HepG2 (cell line): Measurements from ENCODE around the gene USP36. TPM values are rescaled to one million over a fixed set of nuclear protein-coding genes. Genes with fewer than 3 reads are reported as not detected.

Source experiments
- CBX1 ChIP-seq: IDR thresholded peaks from one replicate; pipeline ENCODE4 v1.6.1; 2016; ENCODE audit warnings: antibody characterized with exemption, low read depth
- CEBPB ChIP-seq: IDR thresholded peaks from 2 replicates; pipeline ENCODE4 v1.6.1; 2011; ENCODE audit warnings: low read depth, low read length, improper control_type of control experiment, borderline replicate concordance
- FOSL2 ChIP-seq: sonication (generic); formaldehyde crosslinking; IDR thresholded peaks from 2 replicates; pipeline ENCODE4 v1.4.0; 2020; ENCODE audit warnings: missing genetic modification reagents
- FOXJ3 ChIP-seq: sonication (generic); formaldehyde crosslinking; IDR thresholded peaks from 2 replicates; pipeline ENCODE4 v1.4.0; 2020; ENCODE audit warnings: missing genetic modification reagents, mild to moderate bottlenecking, borderline replicate concordance
- HES4 ChIP-seq: sonication (generic); formaldehyde crosslinking; IDR thresholded peaks from 2 replicates; pipeline ENCODE4 v1.9.0; 2021; ENCODE audit warnings: mild to moderate bottlenecking, missing genetic modification reagents, borderline replicate concordance
- HMG20B ChIP-seq: conservative IDR thresholded peaks from 2 replicates; pipeline ENCODE4 v1.6.1; 2016; ENCODE audit warnings: missing genetic modification reagents, missing compliant biosample characterization
- HNRNPL ChIP-seq: fragments of 200-400 bp; formaldehyde crosslinking; IDR thresholded peaks from 2 replicates; pipeline ENCODE4 v1.6.1; 2017; ENCODE audit warnings: mild to moderate bottlenecking, low read depth, low read length
- HNRNPLL ChIP-seq: fragments of 200-400 bp; formaldehyde crosslinking; IDR thresholded peaks from 2 replicates; pipeline ENCODE4 v1.6.1; 2017; ENCODE audit warnings: mild to moderate bottlenecking, low read depth, low read length; ENCODE audit not compliant: poor library complexity, severe bottlenecking
- KAT2B ChIP-seq: fragments of 150-350 bp; IDR thresholded peaks from 2 replicates; pipeline ENCODE4 v1.6.1; 2014; ENCODE audit warnings: low read depth, low read length, borderline replicate concordance
- KLF13 ChIP-seq: sonication (generic); formaldehyde crosslinking; IDR thresholded peaks from 2 replicates; pipeline ENCODE4 v1.4.0; 2020; ENCODE audit warnings: mild to moderate bottlenecking, missing genetic modification reagents
- NR0B2 ChIP-seq: sonication (generic); formaldehyde crosslinking; IDR thresholded peaks from 2 replicates; pipeline ENCODE4 v1.4.0; 2020; ENCODE audit warnings: mild to moderate bottlenecking, missing genetic modification reagents
- POLR2A ChIP-seq, 2 experiments: IDR thresholded peaks; 2 replicates each; pipeline ENCODE4 v1.6.1; 2011; ENCODE audit warnings: low read depth in 2 of 2, low read length in 2 of 2, mild to moderate bottlenecking in 1 of 2, moderate library complexity in 1 of 2; ENCODE audit not compliant: insufficient read depth in 1 of 2
- SAFB2 ChIP-seq: sonication (generic); formaldehyde crosslinking; IDR thresholded peaks from 2 replicates; pipeline ENCODE4 v1.5.1; 2020; ENCODE audit warnings: missing genetic modification reagents, low read depth, mild to moderate bottlenecking, borderline replicate concordance
- TBL1XR1 ChIP-seq: fragments of 150-350 bp; IDR thresholded peaks from 2 replicates; pipeline ENCODE4 v1.6.1; 2014; ENCODE audit warnings: borderline replicate concordance, low read length; ENCODE audit not compliant: partially characterized antibody
- TFDP1 ChIP-seq: IDR thresholded peaks from 2 replicates; pipeline ENCODE4 v1.6.1; 2016; ENCODE audit warnings: missing compliant biosample characterization, missing genetic modification reagents, borderline replicate concordance
- ZFP37 ChIP-seq: sonication (generic); formaldehyde crosslinking; IDR thresholded peaks from 2 replicates; pipeline ENCODE4 v1.4.0; 2020; ENCODE audit warnings: missing genetic modification reagents, borderline replicate concordance
- ZNF143 ChIP-seq: sonication (generic); formaldehyde crosslinking; IDR thresholded peaks from 2 replicates; pipeline ENCODE4 v1.4.0; 2020; ENCODE audit warnings: missing genetic modification reagents
- ZNF20 ChIP-seq: sonication (generic); formaldehyde crosslinking; IDR thresholded peaks from 2 replicates; pipeline ENCODE4 v1.4.0; 2020; ENCODE audit warnings: mild to moderate bottlenecking, moderate library complexity, missing genetic modification reagents
- ZNF674 ChIP-seq: sonication (generic); formaldehyde crosslinking; IDR thresholded peaks from 2 replicates; pipeline ENCODE4 v1.5.0; 2020; ENCODE audit warnings: low read depth, mild to moderate bottlenecking, missing genetic modification reagents
- ZNF713 ChIP-seq: sonication (generic); formaldehyde crosslinking; IDR thresholded peaks from 2 replicates; pipeline ENCODE4 v1.4.0; 2020; ENCODE audit warnings: mild to moderate bottlenecking, missing genetic modification reagents
- ZNF724P ChIP-seq: sonication (generic); formaldehyde crosslinking; IDR thresholded peaks from 2 replicates; pipeline ENCODE4 v1.8.0; 2022; ENCODE audit warnings: missing genetic modification reagents, borderline replicate concordance
- ZNF883 ChIP-seq: sonication (generic); formaldehyde crosslinking; IDR thresholded peaks from 2 replicates; pipeline ENCODE4 v1.5.1; 2020; ENCODE audit warnings: mild to moderate bottlenecking, missing genetic modification reagents; ENCODE audit errors: not compliant biosample characterization
- ZZZ3 ChIP-seq: sonication (generic); formaldehyde crosslinking; IDR thresholded peaks from 2 replicates; pipeline ENCODE4 v1.4.0; 2020; ENCODE audit warnings: missing genetic modification reagents, mild to moderate bottlenecking, borderline replicate concordance
- polyA plus RNA-seq, 8 experiments: library from polyadenylated mRNA; depleted of rRNA in 3 of 8; stranded (reverse) in 7 of 8; unstranded in 1 of 8; fragments of >200 nt; fragmentation: Illumina TruSeq in 4 of 8; extraction: Trizol in 4 of 8; gene quantifications; 2 replicates each; pipeline versions ENCODE4 v1.2.1 to v1.2.3, GENCODE V29; 2011 to 2016; ENCODE audit warnings: low read depth in 4 of 8, missing spikeins in 1 of 8, mixed read lengths in 1 of 8; ENCODE audit not compliant: insufficient read depth in 1 of 8
- total RNA-seq, 5 experiments: library from RNA; depleted of rRNA; stranded (reverse); fragments of >200 nt; fragmentation: Illumina TruSeq; extraction: Trizol; gene quantifications; 2 replicates each; pipeline ENCODE4 v1.2.3, GENCODE V29; 2016; ENCODE audit warnings: low read depth in 1 of 5
- TF ChIP-seq, protein P1 (sequence below), 2 experiments: sonication (generic) in 1 of 2; formaldehyde crosslinking in 1 of 2; IDR thresholded peaks; 2 replicates each; pipeline versions ENCODE4 v1.4.0 to v1.6.1; 2018 to 2020; ENCODE audit warnings: missing genetic modification reagents in 2 of 2, borderline replicate concordance in 1 of 2, low read depth in 1 of 2, mild to moderate bottlenecking in 1 of 2, missing biosample characterization in 1 of 2
- TF ChIP-seq, protein P2 (sequence below): sonication (generic); formaldehyde crosslinking; IDR thresholded peaks from 2 replicates; pipeline ENCODE4 v1.8.0; 2022; ENCODE audit warnings: mild to moderate bottlenecking, missing genetic modification reagents
- TF ChIP-seq, protein P3 (sequence below): sonication (generic); formaldehyde crosslinking; IDR thresholded peaks from 2 replicates; pipeline ENCODE4 v1.4.0; 2020; ENCODE audit warnings: missing genetic modification reagents

The USP36 gene
- total and polyA plus RNA-seq, 2 of the 13 experiments (the other 11 are each of a cell fraction or from before 2014, with no cell fraction given), result 29.6 to 45.9 TPM

DNA sequence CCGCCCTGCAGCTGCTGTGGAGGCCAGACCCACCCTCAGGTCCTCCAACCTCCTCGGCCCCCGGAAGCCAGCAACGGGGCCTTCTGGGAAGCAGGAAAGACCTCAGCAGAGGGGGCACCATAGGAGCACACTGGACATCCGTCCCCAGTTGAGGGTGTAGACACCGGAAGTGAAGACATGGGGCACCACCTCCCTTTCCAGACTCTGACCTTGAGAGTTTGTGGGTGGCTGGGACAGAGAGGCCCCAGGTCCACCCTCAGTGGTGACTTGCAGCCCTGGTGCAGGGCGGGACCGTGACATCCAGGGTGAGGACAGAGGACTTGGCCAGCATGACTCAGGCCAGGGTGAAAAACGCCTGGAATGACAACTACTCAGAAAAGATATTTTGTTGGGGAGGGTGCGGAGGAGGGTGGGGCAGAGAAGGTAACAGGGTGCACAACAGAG, 42.5 kb upstream of the USP36 start (continued):
- TF ChIP-seq TFDP1 (CRISPR knock-in tag), result no peak
- no peak for TF ChIP-seq ZNF724P (CRISPR knock-in tag)
- no peak for TF ChIP-seq ZZZ3 (CRISPR knock-in tag)
- no peak for TF ChIP-seq ZNF674
- TF ChIP-seq ZNF883 (CRISPR knock-in tag), result no peak
- TF ChIP-seq ZNF20 (CRISPR knock-in tag), result no peak
- TF ChIP-seq ZNF143 (CRISPR knock-in tag), result peak; percentile 80
- no peak for TF ChIP-seq HES4 (CRISPR knock-in tag)
- TF ChIP-seq ZNF713 (CRISPR knock-in tag), result no peak
- TF ChIP-seq, protein P1, sequence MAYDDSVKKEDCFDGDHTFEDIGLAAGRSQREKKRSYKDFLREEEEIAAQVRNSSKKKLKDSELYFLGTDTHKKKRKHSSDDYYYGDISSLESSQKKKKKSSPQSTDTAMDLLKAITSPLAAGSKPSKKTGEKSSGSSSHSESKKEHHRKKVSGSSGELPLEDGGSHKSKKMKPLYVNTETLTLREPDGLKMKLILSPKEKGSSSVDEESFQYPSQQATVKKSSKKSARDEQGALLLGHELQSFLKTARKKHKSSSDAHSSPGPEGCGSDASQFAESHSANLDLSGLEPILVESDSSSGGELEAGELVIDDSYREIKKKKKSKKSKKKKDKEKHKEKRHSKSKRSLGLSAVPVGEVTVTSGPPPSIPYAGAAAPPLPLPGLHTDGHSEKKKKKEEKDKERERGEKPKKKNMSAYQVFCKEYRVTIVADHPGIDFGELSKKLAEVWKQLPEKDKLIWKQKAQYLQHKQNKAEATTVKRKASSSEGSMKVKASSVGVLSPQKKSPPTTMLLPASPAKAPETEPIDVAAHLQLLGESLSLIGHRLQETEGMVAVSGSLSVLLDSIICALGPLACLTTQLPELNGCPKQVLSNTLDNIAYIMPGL (CRISPR knock-in tag; IDR thresholded peaks at IDR 0.05; ENCODE audit: borderline replicate concordance in 1 of 2, low read depth in 1 of 2), result no peak
- no peak for TF ChIP-seq SAFB2 (CRISPR knock-in tag)
- TF ChIP-seq ZFP37 (CRISPR knock-in tag), result no peak; the same call in 1 of the 2 replicates
- peak; percentile 30; the same call in 1 of the 2 replicates for TF ChIP-seq CEBPB
- TF ChIP-seq POLR2A (IDR thresholded peaks at IDR 0.05; ENCODE audit: insufficient read depth in 1 of 2, low read depth in 2 of 2, low read length in 2 of 2), result peak; percentile 44 to 47; a peak in 2 of 4 replicates
- TF ChIP-seq KAT2B, result no peak
- TF ChIP-seq HNRNPL, result no peak
- peak; percentile 89 for TF ChIP-seq FOSL2 (CRISPR knock-in tag)
- TF ChIP-seq TBL1XR1, result no peak
- TF ChIP-seq HMG20B (CRISPR knock-in tag), result no peak
- TF ChIP-seq CBX1, result no peak
- TF ChIP-seq FOXJ3, result no peak
- TF ChIP-seq, protein P2, sequence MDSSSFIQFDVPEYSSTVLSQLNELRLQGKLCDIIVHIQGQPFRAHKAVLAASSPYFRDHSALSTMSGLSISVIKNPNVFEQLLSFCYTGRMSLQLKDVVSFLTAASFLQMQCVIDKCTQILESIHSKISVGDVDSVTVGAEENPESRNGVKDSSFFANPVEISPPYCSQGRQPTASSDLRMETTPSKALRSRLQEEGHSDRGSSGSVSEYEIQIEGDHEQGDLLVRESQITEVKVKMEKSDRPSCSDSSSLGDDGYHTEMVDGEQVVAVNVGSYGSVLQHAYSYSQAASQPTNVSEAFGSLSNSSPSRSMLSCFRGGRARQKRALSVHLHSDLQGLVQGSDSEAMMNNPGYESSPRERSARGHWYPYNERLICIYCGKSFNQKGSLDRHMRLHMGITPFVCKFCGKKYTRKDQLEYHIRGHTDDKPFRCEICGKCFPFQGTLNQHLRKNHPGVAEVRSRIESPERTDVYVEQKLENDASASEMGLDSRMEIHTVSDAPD (CRISPR knock-in tag), result no peak
- peak; percentile 59; the same call in 1 of the 2 replicates for TF ChIP-seq NR0B2 (CRISPR knock-in tag)
- TF ChIP-seq, protein P3, sequence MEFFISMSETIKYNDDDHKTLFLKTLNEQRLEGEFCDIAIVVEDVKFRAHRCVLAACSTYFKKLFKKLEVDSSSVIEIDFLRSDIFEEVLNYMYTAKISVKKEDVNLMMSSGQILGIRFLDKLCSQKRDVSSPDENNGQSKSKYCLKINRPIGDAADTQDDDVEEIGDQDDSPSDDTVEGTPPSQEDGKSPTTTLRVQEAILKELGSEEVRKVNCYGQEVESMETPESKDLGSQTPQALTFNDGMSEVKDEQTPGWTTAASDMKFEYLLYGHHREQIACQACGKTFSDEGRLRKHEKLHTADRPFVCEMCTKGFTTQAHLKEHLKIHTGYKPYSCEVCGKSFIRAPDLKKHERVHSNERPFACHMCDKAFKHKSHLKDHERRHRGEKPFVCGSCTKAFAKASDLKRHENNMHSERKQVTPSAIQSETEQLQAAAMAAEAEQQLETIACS (CRISPR knock-in tag), result no peak
- TF ChIP-seq HNRNPLL, result peak; percentile 8
- no peak for TF ChIP-seq KLF13 (CRISPR knock-in tag)
